HG03066 (cell line): ENCODE results near the gene SHMT2.

ENCODE experiments used
- ATAC-seq: cut with Tn5 transposase; IDR thresholded peaks from one replicate; pipeline ENCODE4 v1.9.1; 2021; ENCODE audit warnings: low read depth; ENCODE audit not compliant: unreplicated experiment

The SHMT2 gene

DNA sequence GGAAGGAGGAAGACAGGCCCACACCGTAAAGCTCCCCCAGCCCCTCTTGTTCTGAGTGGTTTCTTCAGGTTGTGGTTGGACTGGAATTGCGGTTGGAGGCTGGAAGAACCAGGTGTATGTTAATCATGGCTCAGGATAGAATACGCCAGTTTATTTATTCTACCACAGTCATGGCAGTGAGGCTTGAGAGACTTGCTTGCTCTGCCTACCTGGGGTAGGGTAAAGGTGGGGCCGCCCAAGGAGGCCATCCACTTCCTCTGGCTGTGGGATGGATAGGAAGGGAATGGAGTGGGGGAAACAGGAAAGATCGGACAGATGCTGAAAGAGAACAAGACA, 8.1 kb downstream of the SHMT2 start:
- ATAC-seq = no peak

DNA sequence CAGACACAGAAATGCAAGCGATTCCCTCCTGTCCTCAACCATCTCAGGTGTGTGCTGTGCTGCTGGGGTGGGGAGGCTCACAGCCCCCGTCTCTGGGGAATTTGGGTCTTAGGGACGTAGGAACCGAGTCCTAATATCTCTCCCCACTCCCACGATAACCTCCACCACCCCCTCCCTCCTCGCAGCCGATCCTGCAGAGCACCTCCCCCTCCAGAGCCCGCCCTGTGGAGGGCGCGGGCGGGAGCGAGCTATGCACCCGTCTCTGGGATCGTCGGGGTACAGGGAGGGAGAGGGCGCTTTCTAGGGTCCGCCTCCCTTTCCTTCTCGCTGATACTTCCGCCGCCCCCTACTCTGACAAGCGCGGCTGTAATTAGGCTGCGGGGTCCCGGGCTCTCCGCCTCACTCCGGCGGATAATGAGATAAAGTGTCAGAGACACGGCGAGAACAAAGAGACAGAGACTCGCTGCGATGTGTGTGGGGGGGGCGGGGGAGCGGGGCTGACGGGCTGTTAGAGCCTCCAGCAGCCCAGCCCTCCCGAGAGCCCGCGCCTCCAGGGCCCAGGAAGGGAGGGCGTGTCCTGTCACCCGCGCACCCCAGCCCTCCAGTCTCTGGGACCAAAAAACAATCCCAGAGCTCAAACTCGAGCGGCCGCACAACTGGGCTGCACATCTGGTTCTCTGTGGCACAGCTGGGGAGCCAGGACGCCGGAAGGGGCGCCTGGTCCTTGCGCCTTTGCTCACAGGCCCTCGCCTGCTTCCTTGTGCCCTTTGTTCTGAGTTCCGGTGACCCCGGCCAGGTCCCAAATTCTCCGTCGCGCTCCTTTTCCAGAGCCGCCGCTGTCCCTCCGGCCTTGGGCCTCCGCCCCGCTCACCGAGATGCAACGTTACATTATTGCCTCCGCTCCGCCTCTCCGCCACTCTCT, 8.7 kb downstream of the SHMT2 start:
- no peak for ATAC-seq

DNA sequence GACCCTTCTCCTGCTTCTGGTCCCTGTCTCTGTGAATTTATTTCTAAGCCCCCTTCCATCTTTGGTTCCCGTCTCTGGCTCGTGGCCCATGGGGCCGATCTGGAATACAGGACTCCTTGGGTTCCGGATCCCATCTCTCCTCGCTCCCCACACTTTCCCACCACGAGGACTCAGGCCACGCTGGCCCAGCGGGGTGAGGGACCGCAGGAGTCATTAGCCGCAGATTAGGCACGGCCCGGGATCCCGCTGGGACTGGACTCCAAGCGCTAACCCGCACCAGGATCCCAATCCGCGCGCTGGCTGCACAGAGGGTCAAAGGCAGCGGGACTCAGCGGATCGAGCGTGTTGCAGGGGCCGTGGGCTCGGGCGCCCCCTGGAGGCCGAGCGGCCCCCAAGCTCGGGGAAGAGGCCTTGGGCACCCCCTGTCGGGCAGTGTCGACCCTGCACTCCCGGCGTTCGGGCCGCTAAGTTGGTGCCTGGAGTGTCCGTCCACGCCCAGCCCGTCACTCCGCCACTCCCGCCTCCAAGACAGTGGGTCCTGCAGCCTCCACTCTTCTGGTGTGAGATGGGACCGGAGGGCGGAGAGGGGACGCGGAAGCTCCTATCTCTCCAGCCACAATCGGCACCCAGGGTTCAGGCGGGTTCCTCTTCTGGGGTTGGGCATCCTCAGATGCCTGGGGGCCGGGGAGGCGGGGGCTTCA, 9.5 kb downstream of the SHMT2 start:
- ATAC-seq = peak; percentile 38

DNA sequence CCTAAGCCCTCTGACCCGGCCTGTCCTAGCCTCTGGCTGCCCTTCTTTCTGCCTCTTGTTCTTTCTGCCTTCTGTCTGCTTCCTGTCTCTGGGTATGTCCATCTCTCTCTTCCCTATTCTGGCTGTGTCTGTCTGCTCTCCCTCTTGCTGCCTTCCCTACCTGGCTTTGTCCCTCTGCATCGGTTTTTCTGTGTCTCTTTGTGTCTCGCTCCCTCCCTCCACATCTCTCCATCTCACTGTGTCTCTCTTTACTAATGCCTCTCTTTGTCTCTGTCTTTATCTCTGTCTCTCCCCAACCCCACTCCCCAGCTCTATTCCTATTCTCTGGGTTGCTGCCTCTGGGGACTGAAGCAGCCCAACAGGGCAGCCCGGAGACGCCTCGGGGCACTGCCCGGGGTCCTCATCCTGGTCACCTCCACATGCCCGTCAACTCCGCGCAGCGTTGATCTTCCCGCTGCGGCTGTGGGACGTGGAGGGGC, 10.1 kb downstream of the SHMT2 start:
- ATAC-seq = no peak

DNA sequence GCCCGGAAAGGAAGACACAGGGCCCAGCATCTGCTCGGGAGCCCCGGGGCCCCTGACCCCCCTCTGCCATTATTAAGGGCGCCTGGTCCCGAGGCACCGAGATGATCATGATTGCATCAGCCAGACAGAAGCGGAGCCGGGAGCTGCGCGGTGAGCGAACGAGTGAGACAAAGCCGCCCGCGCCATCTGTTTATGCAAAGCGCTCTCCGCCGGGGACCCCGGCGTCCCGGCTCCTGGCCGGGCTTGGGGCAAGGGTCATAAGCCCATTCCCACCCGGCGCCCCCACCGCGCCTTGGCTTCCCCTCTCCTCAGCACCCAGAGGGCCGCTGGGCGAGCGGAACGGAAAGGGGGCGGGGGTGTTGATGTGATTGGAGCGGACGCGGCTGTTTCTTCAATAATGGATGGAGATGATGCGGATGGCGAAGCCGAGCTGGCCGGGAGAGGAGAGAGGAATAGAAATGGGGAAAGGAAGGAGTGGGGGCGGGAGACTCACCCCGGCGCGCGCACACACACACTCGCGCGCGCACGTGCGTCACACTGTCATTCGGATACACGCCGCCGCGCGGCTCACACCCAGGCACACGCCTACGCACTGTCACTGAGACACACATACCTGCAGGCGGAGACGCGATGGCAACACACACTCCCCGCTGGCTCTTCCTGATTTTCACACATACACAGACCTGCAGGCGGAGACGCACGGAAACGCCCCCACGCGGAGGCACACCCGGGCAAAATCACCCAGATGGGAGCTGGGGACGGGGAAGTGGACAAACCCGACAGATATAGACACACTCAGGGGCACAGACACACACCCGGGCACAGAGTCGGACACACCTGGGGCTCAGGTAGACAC, 10.8 kb downstream of the SHMT2 start:
- no peak for ATAC-seq

DNA sequence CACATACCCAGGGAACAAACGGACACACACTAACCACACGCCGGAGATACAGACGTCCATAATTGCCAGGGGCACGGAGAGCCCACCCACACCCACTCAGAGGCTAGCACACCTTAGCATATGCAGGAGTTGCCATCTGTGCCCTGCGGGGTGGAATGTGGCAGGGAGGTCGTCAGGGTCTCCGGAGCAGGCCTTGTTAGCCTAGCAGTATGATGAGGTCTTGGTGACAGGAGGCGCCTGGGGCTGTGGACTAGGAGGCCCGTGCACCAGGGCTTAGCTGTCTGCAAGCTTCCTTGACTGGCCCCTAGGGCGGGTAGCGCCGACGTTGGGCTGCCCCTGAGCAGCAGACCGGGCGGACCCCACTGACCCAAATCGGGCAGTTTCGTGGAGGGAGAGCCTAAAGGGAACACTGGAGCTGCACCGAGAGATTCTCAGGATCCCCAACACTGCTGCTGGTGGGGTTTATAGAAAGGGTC, 11.5 kb downstream of the SHMT2 start:
- ATAC-seq = no peak

DNA sequence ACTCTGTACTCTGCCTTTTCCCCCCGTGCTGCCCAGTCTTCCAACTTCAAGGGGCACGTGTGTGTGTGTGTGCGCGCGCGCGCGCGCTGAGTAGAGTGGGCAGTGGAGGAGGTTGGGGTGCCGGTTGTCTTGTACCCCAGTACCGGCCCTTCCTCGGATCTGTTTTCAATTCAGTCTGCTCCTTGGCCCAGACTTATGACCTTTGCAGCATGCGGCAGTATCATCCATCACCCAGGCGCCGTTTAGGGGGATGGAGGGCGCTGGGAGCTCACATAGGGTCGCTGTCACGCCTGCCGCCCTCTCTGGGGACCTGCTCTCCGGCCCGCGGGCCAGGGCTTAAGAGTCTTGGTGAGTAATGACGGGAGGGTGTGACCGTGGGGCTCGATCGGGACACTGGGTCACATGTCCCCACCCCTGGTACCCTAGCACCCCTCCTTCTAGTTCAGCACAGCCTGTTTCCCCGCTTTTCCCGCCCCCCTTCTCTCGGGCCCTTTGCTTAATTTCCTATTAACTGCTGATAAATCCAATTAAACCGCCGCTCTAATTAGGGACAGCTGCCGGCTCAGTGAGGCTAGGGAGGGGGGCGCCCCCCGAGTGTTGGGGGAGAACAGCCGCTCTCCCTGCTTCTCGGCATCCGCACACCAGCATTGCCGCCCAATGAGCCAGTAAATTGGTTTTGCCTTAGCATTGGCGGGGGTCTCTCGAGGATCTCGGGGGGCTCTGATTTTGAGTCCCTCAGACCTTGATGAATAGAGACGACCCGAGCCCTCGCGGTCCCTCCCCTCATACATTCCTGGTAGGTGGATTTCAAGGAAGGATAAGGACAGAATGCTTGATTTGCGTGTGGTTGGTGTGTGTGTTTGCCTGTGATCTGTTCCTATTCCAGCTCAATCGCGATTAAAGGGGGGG, 12.1 kb downstream of the SHMT2 start:
- no peak for ATAC-seq

DNA sequence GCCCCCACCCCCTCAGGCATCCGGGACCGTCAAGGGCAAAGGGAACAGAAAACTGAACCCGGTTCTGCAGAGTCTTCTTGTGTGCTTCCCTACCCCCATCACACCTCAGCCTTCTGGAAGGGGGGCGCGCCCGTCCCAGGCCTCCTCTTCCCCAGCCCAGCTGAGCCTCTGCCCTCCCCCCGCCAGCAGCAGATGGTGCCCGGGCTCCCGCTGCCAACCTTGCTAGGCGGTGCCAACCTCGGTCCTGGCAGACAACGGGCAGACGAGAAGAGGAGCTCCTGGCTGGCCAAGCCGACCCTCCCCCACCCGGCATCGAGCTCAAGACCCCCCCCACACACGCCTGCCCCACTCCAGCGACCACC, 12.8 kb downstream of the SHMT2 start:
- no peak for ATAC-seq

DNA sequence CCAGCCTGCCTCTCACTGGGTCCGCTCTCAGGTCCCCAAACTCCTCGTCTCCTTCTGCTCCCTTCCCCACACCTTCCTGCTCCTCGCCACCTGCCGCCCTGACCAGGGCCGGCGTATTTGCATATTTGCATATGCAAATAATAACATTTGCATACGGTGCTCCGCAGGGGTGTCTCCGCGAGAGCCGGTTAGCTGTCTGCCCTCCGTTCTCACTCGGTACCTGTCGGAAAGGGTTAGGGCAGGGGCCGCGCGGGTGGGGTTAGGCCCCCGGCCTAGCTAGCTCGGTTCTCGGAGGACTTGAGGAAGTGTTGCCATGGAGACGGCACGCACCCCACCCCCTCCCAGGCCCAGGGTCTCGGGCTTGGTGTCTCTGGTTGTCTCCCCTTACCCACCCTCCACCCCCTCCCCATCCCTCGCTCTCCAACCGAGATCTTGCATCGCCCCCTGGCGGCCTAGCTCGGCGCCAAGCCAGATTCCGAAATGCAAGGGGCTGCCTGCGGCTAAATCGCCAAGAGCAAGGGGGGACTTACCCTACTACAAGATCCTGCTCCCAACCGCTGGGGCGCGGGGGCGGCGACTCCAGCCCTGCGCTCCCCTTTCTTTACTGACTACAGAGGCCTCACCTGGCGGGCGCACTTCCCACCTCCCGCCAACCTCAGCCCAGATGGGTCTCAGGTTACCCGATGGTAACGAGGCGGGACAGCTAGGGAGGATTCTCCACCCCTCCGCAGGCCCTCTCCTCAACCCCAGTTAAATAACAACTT, 13.4 kb downstream of the SHMT2 start:
- ATAC-seq = peak; percentile 27

DNA sequence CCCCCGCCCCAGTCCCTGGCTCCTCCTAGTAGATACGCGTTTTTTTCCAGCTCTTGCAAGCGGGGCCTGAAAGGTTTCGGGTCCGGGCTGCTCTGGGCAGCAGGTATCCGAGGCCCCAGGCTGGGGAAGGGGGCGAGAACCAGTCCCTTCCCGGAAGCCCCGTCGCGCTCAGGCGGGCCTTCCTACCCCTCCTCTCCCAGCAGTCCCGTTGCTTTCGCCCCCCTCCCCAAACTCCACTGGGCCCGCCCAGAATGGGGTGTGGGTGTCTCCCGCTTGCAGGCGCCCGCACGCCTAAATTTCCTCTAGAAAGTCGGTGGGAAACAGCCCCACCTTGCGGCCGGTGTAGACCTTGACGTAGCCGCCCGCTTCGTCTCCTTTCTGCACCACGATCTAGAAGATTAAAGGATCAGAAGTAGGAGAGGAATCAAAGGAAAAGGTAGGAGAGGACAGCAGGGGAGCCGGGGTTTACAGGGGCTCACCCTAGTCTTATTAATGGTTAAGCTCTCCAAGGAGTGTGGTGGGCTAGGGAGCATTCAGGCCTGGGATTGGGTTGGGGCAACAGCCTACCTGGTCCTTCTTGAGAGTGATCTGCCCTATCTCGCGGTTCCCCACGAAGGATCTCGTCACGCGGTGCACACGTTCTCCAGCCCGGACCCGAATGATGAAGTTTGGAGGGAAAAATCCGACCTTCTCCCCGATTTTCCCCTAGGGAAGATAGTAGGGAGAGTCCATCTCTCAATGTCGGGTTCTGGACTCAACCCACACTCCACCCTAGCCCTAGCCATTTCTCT, 14.2 kb downstream of the SHMT2 start:
- ATAC-seq = no peak

DNA sequence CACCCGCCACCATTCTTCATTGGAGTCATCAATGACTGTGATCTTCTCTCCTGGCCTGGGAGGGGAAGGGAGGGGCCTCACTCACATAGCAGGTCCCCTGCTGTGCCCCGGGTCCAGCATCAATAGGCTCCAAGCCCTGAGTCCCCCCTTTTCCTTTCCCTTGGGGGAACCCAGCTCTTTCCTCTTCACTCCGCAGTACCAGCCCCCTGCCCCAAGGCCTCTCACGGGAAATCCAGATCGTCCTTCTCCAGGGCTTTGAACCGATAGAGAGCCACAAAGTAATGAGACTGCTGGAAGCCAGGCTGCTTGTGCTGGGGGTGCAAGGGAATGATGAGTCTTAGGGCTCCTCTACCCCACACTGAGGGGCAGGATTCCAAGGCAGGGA, 14.8 kb downstream of the SHMT2 start:
- no peak for ATAC-seq

DNA sequence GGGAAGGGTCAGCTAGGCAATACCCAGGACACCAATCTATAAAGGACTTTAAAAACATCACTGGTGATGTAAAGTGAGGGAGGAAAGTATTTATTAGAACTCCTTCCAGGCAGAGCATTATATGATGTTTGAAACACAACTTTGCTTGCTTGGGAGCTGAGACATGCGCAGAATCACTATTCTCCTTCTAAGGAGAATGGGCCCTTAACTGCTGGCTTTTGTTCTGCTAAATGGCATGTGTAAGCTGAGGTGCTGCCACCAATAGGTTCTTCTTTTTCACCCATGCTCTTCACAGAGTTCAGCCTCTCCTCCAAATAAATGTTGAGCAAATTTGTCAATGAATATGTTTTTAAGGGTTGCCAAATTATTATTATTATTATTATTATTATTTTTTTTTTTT, 17.5 kb downstream of the SHMT2 start:
- no peak for ATAC-seq

DNA sequence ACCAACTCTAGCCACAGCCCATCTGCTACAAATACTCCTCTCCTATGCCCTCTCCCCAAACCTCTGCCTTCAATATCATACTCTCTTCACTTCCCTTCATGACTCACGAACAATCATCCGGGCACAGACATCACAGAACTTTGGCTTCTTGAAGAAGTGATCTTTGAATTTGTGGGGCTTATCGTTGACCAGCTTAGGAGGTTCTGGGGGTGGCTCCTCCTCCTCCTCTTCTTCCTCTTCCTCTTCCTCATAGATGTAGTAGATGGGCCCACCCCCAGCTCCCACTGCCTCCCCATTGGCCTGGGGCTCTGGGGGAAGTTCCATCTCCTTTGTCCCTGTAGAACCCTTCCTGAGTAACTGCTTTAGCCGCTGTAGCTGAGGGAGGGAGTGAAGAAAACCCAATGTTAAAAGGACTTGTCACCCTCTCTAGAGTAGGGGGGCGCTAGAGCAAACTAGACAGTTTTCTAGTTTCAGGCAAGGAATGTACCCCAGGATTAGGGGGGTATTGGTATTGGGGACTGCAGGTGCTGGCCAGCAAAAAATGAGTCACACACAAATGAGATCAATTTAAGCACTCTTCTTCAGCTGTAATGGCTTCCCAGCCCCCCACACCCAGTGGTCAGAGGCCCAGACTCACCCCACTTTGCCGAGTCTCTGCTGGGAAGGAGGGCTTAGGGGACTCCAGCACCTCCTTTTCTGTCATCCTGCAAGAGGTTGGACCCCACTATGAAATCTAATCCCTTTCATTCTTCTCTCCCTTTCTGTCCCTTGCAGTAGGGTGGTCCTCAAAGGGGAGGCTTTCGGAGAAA, 19.6 kb downstream of the SHMT2 start:
- no peak for ATAC-seq

DNA sequence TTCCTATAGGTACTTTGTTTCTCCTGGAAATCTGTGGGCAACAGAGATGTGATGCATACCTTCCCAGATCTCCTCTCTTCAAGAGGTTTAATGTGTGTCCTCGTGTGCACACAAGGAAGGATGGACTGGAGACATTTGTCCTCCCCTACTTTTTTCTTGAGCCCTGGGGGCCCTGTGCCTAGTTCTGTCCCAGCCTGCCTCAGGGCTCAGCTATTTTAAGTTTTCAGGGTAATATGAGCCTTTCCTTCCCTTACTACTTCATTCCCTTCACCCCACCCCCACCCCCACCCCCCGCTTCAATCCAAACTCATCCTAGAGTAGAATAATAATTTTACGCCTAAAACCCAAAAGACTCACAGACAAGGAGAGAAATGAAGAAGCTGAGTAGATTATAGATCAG, 21.0 kb downstream of the SHMT2 start:
- no peak for ATAC-seq

DNA sequence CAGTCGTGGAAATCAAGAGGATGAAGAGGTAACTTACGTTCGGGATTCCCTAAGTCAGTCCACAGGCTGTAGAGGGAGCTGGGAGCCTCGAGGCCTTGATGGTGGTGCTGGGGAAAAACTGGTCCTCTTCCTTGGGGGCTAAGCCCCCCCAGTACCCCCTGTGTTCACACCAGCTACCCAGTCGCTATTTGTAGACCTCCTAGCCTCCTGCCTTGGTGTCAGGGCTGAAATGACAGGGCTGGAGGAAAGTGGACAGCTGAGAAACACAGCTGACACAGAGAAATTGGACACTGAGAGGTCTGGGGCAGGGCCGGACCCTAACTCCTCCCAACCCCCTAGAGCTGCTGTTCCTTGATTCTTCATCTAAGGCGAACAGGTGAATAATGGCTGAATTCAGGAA, 21.4 kb downstream of the SHMT2 start, which contains the start of gene STAC3:
Gene STAC3 (minus strand): TSS at position 232 of the 400 bp plus-strand sequence. CDS start 1,551 bp downstream, outside the sequence.
- ATAC-seq = no peak

DNA sequence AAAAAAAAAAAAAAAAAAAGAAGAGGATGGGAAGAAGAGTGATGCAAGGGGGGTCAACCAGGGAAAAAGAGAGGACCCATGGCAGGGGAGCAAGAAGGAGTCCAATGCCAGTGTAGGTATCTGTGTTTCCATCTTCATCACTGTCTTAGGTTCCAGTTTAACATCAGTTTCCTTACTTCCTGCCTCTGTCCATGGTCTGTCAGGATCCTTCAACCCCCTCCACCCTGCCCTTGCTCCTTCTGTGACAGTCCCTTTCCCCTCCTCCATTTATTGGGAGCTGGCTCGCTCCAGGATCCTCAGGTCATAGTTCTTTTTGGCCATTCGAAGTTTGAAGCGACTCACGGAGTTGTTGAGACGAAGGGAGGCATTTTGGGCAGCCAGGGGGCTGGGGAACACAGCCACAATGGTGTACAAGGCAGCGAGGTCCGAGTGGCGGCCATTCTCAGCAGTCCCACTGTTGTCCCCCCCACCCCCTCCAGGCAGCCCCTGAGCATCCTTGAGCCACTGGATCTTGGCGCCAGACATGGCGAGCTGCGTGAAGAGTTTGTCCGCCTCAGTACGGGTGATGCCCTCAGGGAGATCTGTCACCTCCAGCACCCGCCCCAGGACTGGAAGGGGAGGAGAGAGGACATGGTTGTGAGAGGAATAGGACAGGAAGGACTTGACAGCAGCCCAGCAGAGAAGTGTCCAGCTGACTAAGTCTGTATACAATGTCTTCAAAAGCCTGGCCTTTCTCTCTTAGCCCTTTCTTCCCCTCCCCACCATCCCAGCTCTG, 25.2 kb downstream of the SHMT2 start:
- ATAC-seq = no peak

DNA sequence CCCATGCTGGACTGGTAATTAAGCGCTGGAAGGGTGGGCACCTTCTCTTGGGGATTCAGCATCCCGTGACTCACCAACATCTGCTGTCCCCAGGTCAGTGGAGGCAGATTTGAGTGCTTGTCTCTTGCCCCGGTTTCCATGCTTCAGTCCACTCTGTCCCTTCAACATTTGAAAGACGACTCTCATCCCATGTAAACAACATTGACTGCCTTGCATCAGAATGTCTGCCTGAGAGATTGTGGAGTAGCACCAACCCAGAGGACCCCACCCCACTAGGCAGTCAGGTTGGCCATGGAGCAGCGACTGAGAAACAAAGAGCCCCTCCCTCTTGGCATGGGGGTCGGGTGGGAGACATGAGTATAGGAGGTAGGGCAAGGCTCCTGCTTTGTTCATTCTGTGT, 26.4 kb downstream of the SHMT2 start:
- no peak for ATAC-seq
